ENCODE results near the gene PAX4. TPM values are rescaled to one million over a fixed set of nuclear protein-coding genes. Genes with fewer than 3 reads are reported as not detected.

The PAX4 gene
- total and polyA plus RNA-seq, 9 of the 15 experiments (the other 6 are each of a cell fraction or from before 2014, with no cell fraction given), result not detected

- TF ChIP-seq HBP1 (CRISPR knock-in tag; IDR thresholded peaks at IDR 0.05) (0 out of 2 replicates have a peak, but pooled peaks have one; percentile 27), GABPA (tag; conservative IDR thresholded peaks at IDR 0.05; ENCODE audit: low read depth) (peak; percentile 97), IFI16 (CRISPR knock-in tag; IDR thresholded peaks at IDR 0.05) (no peak), NEUROD1 (IDR thresholded peaks at IDR 0.05; ENCODE audit: borderline replicate concordance, low read depth, low read length, partially characterized antibody) (peak; percentile 67), HMG20B (CRISPR knock-in tag; IDR thresholded peaks at IDR 0.05) (no peak), PBX2 (CRISPR knock-in tag; IDR thresholded peaks at IDR 0.05; ENCODE audit: low read depth) (no peak), PBX2 (tag; conservative IDR thresholded peaks at IDR 0.05; ENCODE audit: low read depth) (peak; percentile 63), ZNF124 (CRISPR knock-in tag; IDR thresholded peaks at IDR 0.05) (no peak), LEF1 (IDR thresholded peaks at IDR 0.05) (no peak), ZNF232 (CRISPR knock-in tag; IDR thresholded peaks at IDR 0.05) (no peak), RFX1 (IDR thresholded peaks at IDR 0.05) (no peak), SRF (CRISPR knock-in tag; IDR thresholded peaks at IDR 0.05) (peak; percentile 79 to 99; a peak in 3 of 4 replicates), SLC30A9 (CRISPR knock-in tag; IDR thresholded peaks at IDR 0.05) (no peak), ZFPM2 (CRISPR knock-in tag; IDR thresholded peaks at IDR 0.05) (no peak), DMBX1 (CRISPR knock-in tag; IDR thresholded peaks at IDR 0.05; ENCODE audit: borderline replicate concordance) (peak; percentile 77), SRSF7 (optimal IDR thresholded peaks at IDR 0.05; ENCODE audit: low read depth, low read length) (no peak), RHOXF2B (CRISPR knock-in tag; conservative IDR thresholded peaks at IDR 0.05) (no peak), KLF1 (tag; IDR thresholded peaks at IDR 0.05) (peak; percentile 96), MED1 (CRISPR knock-in tag; IDR thresholded peaks at IDR 0.05; ENCODE audit: borderline replicate concordance) (no peak), C11orf30 (IDR thresholded peaks at IDR 0.05; ENCODE audit: low read depth) (peak; percentile 98)
Measured at GRCh38 chr7:127651556-127652332, 33.8 kb upstream of the PAX4 start, which contains the start of gene SND1 (continued).

All from K562 (cell line).